Endodermal cell (in vitro differentiated cells): Measurements from ENCODE around the gene CTNNA2. TPM values are rescaled to one million over a fixed set of nuclear protein-coding genes. Genes with fewer than 3 reads are reported as not detected.

ENCODE experiments used
- DNase-seq: peaks from one replicate; pipeline ENCODE4 v3.0.0-alpha.2; 2017
- H3K27ac ChIP-seq: 2 replicates; pipeline ENCODE4 v1.5.1; 2013; ENCODE audit warnings: mild to moderate bottlenecking, low read depth, low read length, moderate library complexity
- H3K27me3 ChIP-seq: 2 replicates; pipeline ENCODE4 v1.6.1; 2013; ENCODE audit warnings: mild to moderate bottlenecking, low read length, moderate library complexity; ENCODE audit not compliant: insufficient read depth, control insufficient read depth, poor library complexity, severe bottlenecking
- H3K36me3 ChIP-seq: 2 replicates; pipeline ENCODE4 v1.7.0; 2013; ENCODE audit warnings: mild to moderate bottlenecking, low read length, moderate library complexity; ENCODE audit not compliant: control insufficient read depth, insufficient read depth
- H3K4me1 ChIP-seq: one replicate; pipeline ENCODE4 v1.7.0; 2013; ENCODE audit warnings: low read length; ENCODE audit not compliant: control insufficient read depth, insufficient read depth
- H3K4me3 ChIP-seq: 2 replicates; pipeline ENCODE4 v1.5.1; 2013; ENCODE audit warnings: mild to moderate bottlenecking, low read length, moderate library complexity
- H3K9ac ChIP-seq: 2 replicates; pipeline ENCODE4 v1.6.1; 2013; ENCODE audit warnings: mild to moderate bottlenecking, low read length, moderate library complexity; ENCODE audit not compliant: poor library complexity, severe bottlenecking; ENCODE audit errors: extremely low read depth
- H3K9me3 ChIP-seq: 2 replicates; pipeline ENCODE4 v1.6.1; 2013; ENCODE audit warnings: mild to moderate bottlenecking, low read length, moderate library complexity; ENCODE audit not compliant: control insufficient read depth
- H3K27ac Mint-ChIP-seq: 2 replicates; pipeline ENCODE4 v1.8.0; 2020; ENCODE audit warnings: mixed read lengths
- H3K27me3 Mint-ChIP-seq: 2 replicates; pipeline ENCODE4 v1.8.0; 2021; ENCODE audit warnings: mild to moderate bottlenecking, mixed read lengths; ENCODE audit not compliant: insufficient read depth
- H3K36me3 Mint-ChIP-seq: 2 replicates; pipeline ENCODE4 v1.8.0; 2020; ENCODE audit warnings: low read depth, mixed read lengths
- H3K4me1 Mint-ChIP-seq: 2 replicates; pipeline ENCODE4 v1.8.0; 2020; ENCODE audit warnings: mixed read lengths
- H3K4me3 Mint-ChIP-seq: 2 replicates; pipeline ENCODE4 v1.8.0; 2020; ENCODE audit warnings: mild to moderate bottlenecking, moderate library complexity, mixed read lengths
- H3K9me3 Mint-ChIP-seq: 2 replicates; pipeline ENCODE4 v1.8.0; 2020; ENCODE audit warnings: mild to moderate bottlenecking, mixed read lengths
- CTCF ChIP-seq: fragments of 200-600 bp; sonication (generic); conservative IDR thresholded peaks from 2 replicates; pipeline ENCODE4 v1.5.0; 2021; ENCODE audit warnings: antibody characterized with exemption, mild to moderate bottlenecking
- WGBS, 2 experiments: methylation state at CpG; one replicate each; pipeline versions ENCODE4 v1.1.5 to v1.1.7; 2013; ENCODE audit warnings: missing lambda C conversion rate in 2 of 2, mixed read lengths in 1 of 2; ENCODE audit not compliant: insufficient coverage in 1 of 2, insufficient read length in 1 of 2; 5-methylcytosine and 5-hydroxymethylcytosine counted together
- total RNA-seq, 2 donors: library from RNA; stranded (reverse); fragmentation: NEBNext Ultra II Directional in 1 of 2; extraction: Animal tissue kit (Norgen Biotek cat#: 25700) in 1 of 2; gene quantifications; 2 replicates in 1 of 2; 3 replicates in 1 of 2; pipeline ENCODE4 v1.2.1, GENCODE V29; 2021

CTNNA2 gene
- total RNA-seq, 2 donors from 2014 or later: 7.7 to 9.8 TPM

DNA sequence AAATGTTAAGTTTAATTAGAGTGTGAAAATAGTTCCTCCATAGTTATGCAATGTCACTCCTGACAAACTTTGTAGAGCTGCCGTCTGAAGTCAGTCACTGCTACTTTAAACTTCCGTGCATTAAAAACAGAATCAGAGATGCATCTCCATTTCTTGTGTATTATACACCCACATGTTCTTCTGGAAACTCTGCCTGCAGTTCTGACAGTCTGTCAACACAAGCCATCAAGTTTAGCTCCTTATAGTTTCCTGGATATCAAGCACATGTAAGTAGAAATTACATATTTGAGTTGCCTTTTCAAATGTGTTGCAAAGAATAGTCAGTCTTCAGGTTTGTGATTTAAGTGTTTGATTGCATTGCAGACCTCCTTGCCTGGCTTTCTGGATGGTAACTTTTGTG lies 184.3 kb downstream of the CTNNA2 start:
- H3K9ac ChIP-seq: no peak overlapping the region
- no peak for DNase-seq
- Mint-ChIP-seq H3K9me3 (peaks cover 4% of the 10 kb centered on the region), H3K4me3 (no peak overlapping the region), H3K27ac (no peak overlapping the region), H3K36me3 (no peaks in the 10 kb centered on the region), H3K4me1 (no peaks in the 10 kb centered on the region), H3K27me3 (no peaks in the 10 kb centered on the region)
- H3K9me3 ChIP-seq: no peaks in the 10 kb centered on the region
- no peak overlapping the region for H3K4me3 ChIP-seq
- H3K27me3 ChIP-seq: no peaks in the 10 kb centered on the region
- H3K36me3 ChIP-seq: no peaks in the 10 kb centered on the region
- no peak overlapping the region for H3K27ac ChIP-seq
- WGBS, 2 experiments: 95 to 100% methylated on average over 2 of the region's 2 CpGs
- no peak for TF ChIP-seq CTCF
- H3K4me1 ChIP-seq: no peaks in the 10 kb centered on the region

- DNase-seq: no peak
- Histone ChIP-seq H3K27me3 (no peaks in the 10 kb centered on the region), H3K9ac (no peak overlapping the region), H3K27ac (no peak overlapping the region), H3K4me3 (no peak overlapping the region), H3K36me3 (no peaks in the 10 kb centered on the region), H3K9me3 (no peaks in the 10 kb centered on the region), H3K4me1 (no peaks in the 10 kb centered on the region)
- TF ChIP-seq CTCF: no peak
- no peaks in the 10 kb centered on the region for H3K36me3 Mint-ChIP-seq
- H3K9me3 Mint-ChIP-seq: no peaks in the 10 kb centered on the region
- H3K27ac Mint-ChIP-seq: no peak overlapping the region
- H3K27me3 Mint-ChIP-seq: no peaks in the 10 kb centered on the region
- H3K4me3 Mint-ChIP-seq: no peak overlapping the region
- peaks cover 3% of the 10 kb centered on the region for H3K4me1 Mint-ChIP-seq
- WGBS, 2 experiments: 98 to 100% methylated on average over 1 to 3 of the region's 3 CpGs
These were observed 187.8 kb downstream of the CTNNA2 start for GRCh38 chr2:79700651-79701050.

- TF ChIP-seq CTCF: no peak
- WGBS, 2 experiments: 85 to 100% methylated on average over 1 of the region's 1 CpG
These were observed 190.1 kb downstream of the CTNNA2 start for GRCh38 chr2:79702905-79703304.

More at GRCh38 chr2:79702905-79703304, 190.1 kb downstream of the CTNNA2 start:
- H3K36me3 Mint-ChIP-seq: no peaks in the 10 kb centered on the region
- H3K36me3 ChIP-seq: no peaks in the 10 kb centered on the region
- H3K4me1 Mint-ChIP-seq: peaks cover 3% of the 10 kb centered on the region
- no peak for DNase-seq
- no peak overlapping the region for H3K4me3 Mint-ChIP-seq
- no peaks in the 10 kb centered on the region for H3K9me3 ChIP-seq
- no peak overlapping the region for H3K27ac ChIP-seq
- no peak overlapping the region for H3K27ac Mint-ChIP-seq
- no peaks in the 10 kb centered on the region for H3K27me3 ChIP-seq
- H3K4me1 ChIP-seq: no peaks in the 10 kb centered on the region
- no peaks in the 10 kb centered on the region for H3K27me3 Mint-ChIP-seq
- no peaks in the 10 kb centered on the region for H3K9me3 Mint-ChIP-seq
- H3K4me3 ChIP-seq: no peak overlapping the region
- no peak overlapping the region for H3K9ac ChIP-seq
